Endothelial cell of umbilical vein (primary cell): ENCODE results near the gene MAPKAPK2. TPM values are rescaled to one million over a fixed set of nuclear protein-coding genes. Genes with fewer than 3 reads are reported as not detected.

Source experiments
- BruUV-seq: library from RNA; stranded (reverse); fragments of 400-500 nt; replicated peaks from 2 replicates; lab custom pipeline; 2021; lab: Mats Ljungman, UMichigan
- CTCF ChIA-PET: fragments of 300-600, 350-600 bp; sonication (Branson Sonifier 250); formaldehyde crosslinking; loops from one replicate; lab custom pipeline; 2021; ENCODE audit warnings: antibody characterized with exemption, inconsistent platforms; lab: Charles Lee
- POLR2A ChIA-PET: fragments of 300-600, 350-600 bp; sonication (Branson Sonifier 250); formaldehyde crosslinking; loops from one replicate; lab custom pipeline; 2021; ENCODE audit warnings: antibody characterized with exemption, inconsistent platforms; lab: Charles Lee
- DNase-seq: peaks from one replicate; pipeline ENCODE4 v3.0.0-alpha.2; 2011; ENCODE audit warnings: low read depth, low spot score
- FAIRE-seq: peaks from 2 replicates; lab custom pipeline; 2011; peaks lifted over from hg19 to GRCh38; lab: Jason Lieb, UNC
- H2AFZ ChIP-seq: 2 replicates; pipeline ENCODE4 v1.6.0; 2012; ENCODE audit warnings: low read depth, low read length, control low read depth, inconsistent platforms
- H3K27ac ChIP-seq: 2 replicates; pipeline ENCODE4 v1.5.1; 2011; ENCODE audit warnings: low read depth, mild to moderate bottlenecking, control low read depth, low read length, moderate library complexity; ENCODE audit not compliant: insufficient read depth
- H3K27me3 ChIP-seq, 2 experiments: 2 replicates each; pipeline versions ENCODE4 v1.6.0 to v1.6.1; 2011; ENCODE audit warnings: low read length in 2 of 2, mixed read lengths in 1 of 2; ENCODE audit not compliant: control insufficient read depth in 2 of 2, insufficient read depth in 2 of 2
- H3K36me3 ChIP-seq, 2 experiments: 2 replicates in 1 of 2; 3 replicates in 1 of 2; pipeline ENCODE4 v1.5.1; 2011; ENCODE audit warnings: low read length in 2 of 2, mild to moderate bottlenecking in 1 of 2, moderate library complexity in 1 of 2; ENCODE audit not compliant: control insufficient read depth in 2 of 2, insufficient read depth in 2 of 2; ENCODE audit errors: extremely low read depth in 1 of 2
- H3K4me1 ChIP-seq: 3 replicates; pipeline ENCODE4 v1.5.1; 2011; ENCODE audit warnings: mild to moderate bottlenecking, low read length; ENCODE audit not compliant: control insufficient read depth, insufficient read depth; ENCODE audit errors: extremely low read depth
- H3K4me2 ChIP-seq: 2 replicates; pipeline ENCODE4 v1.6.1; 2011; ENCODE audit warnings: low read length, control low read depth, mixed read lengths; ENCODE audit not compliant: insufficient read depth
- H3K4me3 ChIP-seq, 3 experiments: fragments of 200-600 bp in 1 of 3; sonication (generic), shearing (Covaris generic) in 1 of 3; replicated peaks in 1 of 3; 2 replicates each; pipeline ENCODE4 v1.5.1; 2011 to 2016; ENCODE audit warnings: control low read depth in 3 of 3, low read length in 3 of 3, mild to moderate bottlenecking in 2 of 3, inconsistent platforms in 1 of 3, low read depth in 1 of 3, moderate library complexity in 1 of 3; ENCODE audit not compliant: insufficient read depth in 1 of 3
- H3K79me2 ChIP-seq: 2 replicates; pipeline ENCODE4 v1.6.0; 2012; ENCODE audit warnings: low read length, inconsistent platforms; ENCODE audit not compliant: control insufficient read depth, insufficient read depth
- H3K9ac ChIP-seq: replicated peaks from 2 replicates; pipeline ENCODE3; 2011; ENCODE audit warnings: low read length, control low read depth; ENCODE audit not compliant: insufficient read depth; ENCODE audit errors: extremely low read depth
- H3K9me1 ChIP-seq: replicated peaks from 3 replicates; pipeline ENCODE4 v1.6.0; 2011; ENCODE audit warnings: mild to moderate bottlenecking, low read length; ENCODE audit not compliant: control insufficient read depth, insufficient read depth; ENCODE audit errors: extremely low read depth
- H3K9me3 ChIP-seq: replicated peaks from 2 replicates; pipeline ENCODE4 v1.5.1; 2012; ENCODE audit warnings: low read length, inconsistent platforms; ENCODE audit not compliant: control insufficient read depth, insufficient read depth
- H4K20me1 ChIP-seq: replicated peaks from 2 replicates; pipeline ENCODE3; 2011; ENCODE audit warnings: mild to moderate bottlenecking, low read length; ENCODE audit not compliant: control insufficient read depth, insufficient read depth; ENCODE audit errors: extremely low read depth
- CTCF ChIP-seq, 2 donors: IDR thresholded peaks; 1 replicate in 1 of 2; 2 replicates in 1 of 2; pipeline ENCODE4 v1.5.1; 2011; ENCODE audit warnings: low read length in 2 of 2, mild to moderate bottlenecking in 2 of 2, moderate library complexity in 2 of 2, control low read depth in 1 of 2, inconsistent platforms in 1 of 2, low read depth in 1 of 2; ENCODE audit not compliant: insufficient read depth in 1 of 2; ENCODE audit errors: extremely low read depth in 1 of 2
- EZH2 ChIP-seq: IDR thresholded peaks from 2 replicates; pipeline ENCODE4 v1.6.1; 2012; ENCODE audit warnings: borderline replicate concordance, low read depth, mild to moderate bottlenecking, moderate library complexity, low read length, inconsistent platforms; ENCODE audit not compliant: severe bottlenecking
- FOS ChIP-seq: IDR thresholded peaks from 2 replicates; pipeline ENCODE4 v1.6.1; 2011; ENCODE audit warnings: mild to moderate bottlenecking, low read length, moderate library complexity, borderline replicate concordance; ENCODE audit not compliant: insufficient read depth
- GATA2 ChIP-seq: IDR thresholded peaks from 2 replicates; pipeline ENCODE4 v1.7.0; 2011; ENCODE audit warnings: low read depth, mild to moderate bottlenecking, moderate library complexity, mixed read lengths, low read length; ENCODE audit not compliant: insufficient read length, insufficient read depth
- JUN ChIP-seq: IDR thresholded peaks from 2 replicates; pipeline ENCODE4 v1.6.1; 2011; ENCODE audit warnings: borderline replicate concordance, low read depth; ENCODE audit not compliant: insufficient read length, insufficient read depth
- MYC ChIP-seq: IDR thresholded peaks from one replicate; pipeline ENCODE4 v1.6.1; 2011; ENCODE audit warnings: mild to moderate bottlenecking, low read depth, low read length
- POLR2A ChIP-seq: IDR thresholded peaks from 2 replicates; pipeline ENCODE4 v1.6.1; 2012; ENCODE audit warnings: low read depth, mild to moderate bottlenecking, control low read depth, low read length
- POLR2AphosphoS5 ChIP-seq: IDR thresholded peaks from 2 replicates; pipeline ENCODE4 v1.6.1; 2012; ENCODE audit warnings: low read depth, mild to moderate bottlenecking, control low read depth, low read length, moderate library complexity; ENCODE audit not compliant: insufficient read depth
- dilution Hi-C: fragments of 300-500 bp; cut with MboI; formaldehyde crosslinking; loops from one replicate; pipeline ENCODE4 v1.15.0; 2019; ENCODE audit warnings: low sequenced_read_pairs; ENCODE audit not compliant: extremely low pct_ligation_motif_present
- intact Hi-C: fragments of 100-400 bp; cut with micrococcal nuclease; formaldehyde crosslinking; loops from one replicate; pipeline ENCODE4 v1.10.0; 2022
- polyA plus RNA-seq, 4 experiments: library from polyadenylated mRNA; depleted of rRNA in 3 of 4; stranded (reverse) in 3 of 4; unstranded in 1 of 4; fragments of >200 nt; gene quantifications; 2 replicates each; pipeline versions ENCODE4 v1.2.1 to v1.2.3, GENCODE V29; 2011 to 2012; ENCODE audit warnings: missing spikeins in 1 of 4
- total RNA-seq: library from RNA; stranded (reverse); gene quantifications from 2 replicates; pipeline ENCODE4 v1.2.3, GENCODE V29; 2021
- TF ChIP-seq, protein P1 (sequence below): IDR thresholded peaks from 2 replicates; pipeline ENCODE4 v1.6.1; 2011; ENCODE audit not compliant: insufficient read depth, insufficient read length

The MAPKAPK2 gene
- total and polyA plus RNA-seq, 2 donors (not counting 3 experiments of a cell fraction or from before 2014, with no cell fraction given), result 52.9 to 69.1 TPM

DNA sequence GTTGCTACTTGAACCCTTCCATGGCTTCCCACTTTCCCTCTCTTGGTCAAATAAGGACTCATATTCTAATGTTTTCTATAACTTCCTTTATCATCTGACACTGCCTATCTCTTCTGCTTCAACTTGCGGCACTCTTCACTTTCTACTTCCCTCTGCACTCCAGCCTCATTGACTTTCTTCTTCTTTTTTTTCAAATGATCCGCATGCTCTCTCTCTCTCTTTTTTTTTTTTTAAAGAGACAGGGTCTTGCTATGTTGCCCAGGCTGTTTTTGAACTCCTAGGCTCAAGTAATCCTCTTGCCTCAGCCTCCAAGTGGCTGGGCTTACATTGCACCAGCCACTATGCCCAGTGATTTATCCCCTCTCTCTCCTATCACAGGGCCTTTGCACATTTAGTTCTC, 94.9 kb downstream of the MAPKAPK2 start:
- FAIRE-seq, result no peak
- H3K27ac ChIP-seq, result no peak overlapping the region
- no peak overlapping the region for H3K9ac ChIP-seq
- TF ChIP-seq CTCF (IDR thresholded peaks at IDR 0.05; ENCODE audit: extremely low read depth in 1 of 2, insufficient read depth in 1 of 2, low read depth in 1 of 2, low read length in 2 of 2) (no peak), POLR2A (no peak), MYC (no peak), GATA2 (no peak), JUN (no peak), EZH2 (no peak), POLR2AphosphoS5 (no peak), FOS (no peak)
- TF ChIP-seq, protein P1, sequence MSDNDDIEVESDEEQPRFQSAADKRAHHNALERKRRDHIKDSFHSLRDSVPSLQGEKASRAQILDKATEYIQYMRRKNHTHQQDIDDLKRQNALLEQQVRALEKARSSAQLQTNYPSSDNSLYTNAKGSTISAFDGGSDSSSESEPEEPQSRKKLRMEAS, result no peak
- H3K27me3 ChIP-seq, result peaks cover 2 to 3% of the 10 kb centered on the region in 2 experiments
- H2AFZ ChIP-seq, result no peak overlapping the region
- no peaks in the 10 kb centered on the region for H3K36me3 ChIP-seq
- no peak overlapping the region for H3K4me2 ChIP-seq
- no peaks in the 10 kb centered on the region for H3K79me2 ChIP-seq
- intact Hi-C loops (no loop called here), dilution Hi-C loops (no loop called here)
- no peaks in the 10 kb centered on the region for H4K20me1 ChIP-seq
- no TSS peak for BruUV-seq
- ChIA-PET POLR2A (no interaction called here), CTCF (no interaction called here)
- H3K4me3 ChIP-seq, result no peak overlapping the region
- no peaks in the 10 kb centered on the region for H3K4me1 ChIP-seq
- H3K9me3 ChIP-seq, result no peaks in the 10 kb centered on the region
- H3K9me1 ChIP-seq, result no peaks in the 10 kb centered on the region
- no peak for DNase-seq
